HG03060 (cell line): ENCODE measurements around the gene SARM1.
"Not testable (repeated sequence)": the region's sequence is repeated elsewhere in the genome, so short reads cannot be mapped to it uniquely, and the experiment has no call there.

ENCODE experiments used
- ATAC-seq: cut with Tn5 transposase; IDR thresholded peaks from one replicate; pipeline ENCODE4 v1.9.1; 2021; ENCODE audit warnings: low read depth, moderate number of reproducible peaks; ENCODE audit not compliant: unreplicated experiment

SARM1 gene

DNA sequence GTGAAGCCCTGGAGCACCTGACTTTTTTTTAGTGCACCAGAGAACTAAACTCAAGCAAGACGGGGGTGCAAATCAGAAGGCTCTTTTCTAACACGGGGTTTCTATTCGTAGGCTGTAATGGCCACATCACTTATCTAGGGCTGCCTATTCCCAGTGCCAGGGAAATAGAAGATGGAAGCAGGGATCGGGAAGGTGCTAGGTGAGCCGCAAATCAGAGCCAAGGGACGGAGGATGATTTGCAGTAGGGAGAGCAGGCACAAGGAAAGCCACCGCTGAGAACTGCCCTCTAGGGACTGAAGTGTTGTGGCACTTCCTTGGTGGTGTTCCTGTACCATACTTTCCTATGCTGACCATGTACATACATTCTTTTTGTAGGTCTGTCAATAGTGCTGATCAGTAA lies 42.3 kb downstream of the SARM1 start:
- no peak for ATAC-seq

GRCh38 chr17:28415886-28416285 lies 44.4 kb downstream of the SARM1 start:
- no peak for ATAC-seq

DNA sequence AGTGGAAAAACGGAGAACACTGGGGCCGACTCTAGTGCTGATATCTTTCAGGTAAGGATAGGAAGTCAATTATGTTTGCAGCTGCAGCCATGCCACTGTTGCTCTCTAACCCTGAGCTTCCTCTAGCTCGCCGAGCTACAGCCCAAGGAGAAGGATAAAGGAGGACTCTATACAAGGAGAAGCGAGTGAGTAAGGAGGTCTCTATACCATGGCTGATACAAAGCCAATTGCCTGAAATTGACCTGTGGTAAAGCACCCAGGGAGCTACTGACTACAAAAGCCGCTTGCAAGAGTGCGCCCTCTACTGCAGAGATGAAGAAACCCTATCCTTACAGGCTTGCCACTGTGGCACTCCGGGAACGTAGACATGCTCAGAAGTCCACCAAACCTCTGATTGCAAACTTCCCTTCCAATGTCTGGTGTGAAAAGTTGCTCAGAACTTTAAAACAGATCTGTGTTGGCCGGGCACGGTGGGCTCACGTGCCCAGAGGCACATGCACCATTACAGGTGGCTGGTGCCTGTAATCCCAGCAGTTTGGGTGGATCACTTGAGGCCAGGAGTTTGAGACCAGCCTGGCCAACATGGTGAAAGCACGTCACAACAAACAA lies 45.3 kb downstream of the SARM1 start:
- no peak for ATAC-seq

GRCh38 chr17:28421787-28422305 lies 50.4 kb downstream of the SARM1 start:
- ATAC-seq = no peak

DNA sequence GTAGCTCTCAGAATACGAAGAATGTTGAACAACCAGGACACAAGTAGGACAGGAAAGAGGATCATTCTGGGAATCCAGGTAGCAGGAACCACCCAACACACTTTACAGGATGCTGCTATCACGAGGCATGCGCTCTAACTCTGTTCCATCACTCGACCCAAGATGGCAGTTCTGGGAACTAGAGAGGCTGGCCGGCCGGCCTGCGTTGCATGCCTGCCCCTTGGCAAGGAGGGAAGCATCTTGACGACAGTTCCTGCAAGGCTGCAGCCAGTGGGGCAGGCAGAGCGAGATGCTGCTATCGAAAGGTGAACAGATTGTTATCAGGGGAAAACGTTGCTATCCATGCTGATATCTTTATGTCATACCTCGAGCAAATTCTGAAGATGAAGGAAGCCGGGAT lies 53.7 kb downstream of the SARM1 start:
- no peak for ATAC-seq

DNA sequence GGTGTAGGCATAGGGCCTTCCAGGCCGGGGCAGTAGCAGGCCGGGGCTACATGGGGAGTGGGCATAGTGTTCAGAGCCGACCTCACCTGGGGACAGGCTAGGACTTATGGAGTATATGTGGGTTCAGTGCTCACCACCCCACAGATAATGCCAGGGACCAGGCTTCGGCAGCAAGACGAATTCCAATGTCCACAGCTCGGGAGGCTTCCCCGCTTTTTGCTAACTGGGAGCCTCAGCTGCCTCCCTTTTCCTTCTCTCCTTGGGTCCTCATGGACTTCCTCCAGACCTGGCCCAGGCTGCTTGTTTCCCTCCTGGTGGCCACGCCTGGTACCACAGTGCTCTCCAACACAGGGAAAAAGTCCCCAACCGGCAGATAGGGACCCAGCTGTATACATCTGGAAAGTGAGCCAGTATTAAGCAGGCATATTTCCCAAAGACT lies 54.6 kb downstream of the SARM1 start:
- ATAC-seq = no peak

- ATAC-seq = no peak
These were observed 55.9 kb downstream of the SARM1 start for GRCh38 chr17:28427371-28427770.

- ATAC-seq = not testable (repeated sequence)
These were observed 56.5 kb downstream of the SARM1 start for GRCh38 chr17:28427982-28428381.

- no peak for ATAC-seq
These were observed 62.2 kb downstream of the SARM1 start for GRCh38 chr17:28433721-28434120.

DNA sequence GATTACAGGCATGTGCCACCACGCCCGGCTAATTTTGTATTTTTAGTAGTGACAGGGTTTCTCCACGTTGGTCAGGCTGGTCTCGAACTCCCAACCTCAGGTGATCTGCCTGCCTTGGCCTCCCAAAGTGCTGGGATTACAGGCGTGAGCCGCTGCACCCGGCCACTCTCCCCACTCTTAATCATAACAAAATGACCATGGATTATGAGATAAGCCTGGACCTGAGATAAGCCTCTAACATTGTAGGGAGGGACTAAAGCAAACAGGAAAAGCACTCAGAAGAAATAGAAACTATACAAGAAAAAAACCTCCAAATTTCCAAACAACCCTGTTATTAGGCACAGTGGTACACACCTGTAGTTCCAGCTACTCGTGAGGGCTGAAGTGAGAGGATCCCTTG lies 62.8 kb downstream of the SARM1 start:
- ATAC-seq = not testable (repeated sequence)

GRCh38 chr17:28443901-28444638 lies 72.6 kb downstream of the SARM1 start:
- ATAC-seq = no peak

- no peak for ATAC-seq
These were observed 75.4 kb downstream of the SARM1 start for GRCh38 chr17:28446716-28447395.

- no peak for ATAC-seq
These were observed 75.9 kb downstream of the SARM1 start for GRCh38 chr17:28447396-28447760.

DNA sequence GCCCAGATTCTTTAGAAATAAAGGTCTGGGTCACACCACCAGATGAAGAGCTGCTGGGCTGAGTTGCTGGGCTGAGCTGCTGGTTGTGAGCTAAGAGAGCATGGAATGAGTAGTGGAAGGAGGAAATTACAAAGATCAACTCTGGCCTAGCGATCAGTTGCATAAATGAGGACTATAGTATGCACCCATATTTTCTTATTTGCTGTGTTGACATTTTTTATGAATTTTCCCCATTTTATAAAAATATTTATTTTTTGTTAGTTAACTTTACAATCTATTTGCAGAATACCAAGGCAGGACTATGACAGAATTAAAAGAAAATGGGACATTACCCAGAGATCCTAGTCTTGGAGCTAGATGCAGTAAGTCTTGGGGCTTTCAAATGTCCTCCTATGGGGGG lies 78.4 kb downstream of the SARM1 start:
- no peak for ATAC-seq
